ENCODE data around the gene DOHH. TPM values are rescaled to one million over a fixed set of nuclear protein-coding genes. Genes with fewer than 3 reads are reported as not detected.

The DOHH gene
- total and polyA plus RNA-seq, 4 donors, result 1.4 to 12.0 (median 9.2) TPM

- TF ChIP-seq REST (IDR thresholded peaks at IDR 0.05) (no peak), HNF4G (IDR thresholded peaks at IDR 0.05) (no peak), FOXA2 (IDR thresholded peaks at IDR 0.05) (no peak), SP1 (IDR thresholded peaks at IDR 0.05) (no peak), RXRA (IDR thresholded peaks at IDR 0.05) (no peak)
Observed at GRCh38 chr19:3441089-3441985, 59.1 kb downstream of the DOHH start (continued).

Small RNAs within 50 kb of the gene (small RNA-seq; reads per million reads assigned to genes)
- not detected for gene RF00212

Other genes with a start within 250 kb of the DOHH start
- gene NFIC, start 134.1 kb downstream of the DOHH start, total RNA-seq, result 100 to 1,000 TPM in 1 of 2 donors, 10 to 100 TPM in 1; 12.8 to 100 TPM
- 10 to 100 TPM; 71.8 to 78.5 TPM for gene NFIC, start 134.1 kb downstream of the DOHH start, polyA plus RNA-seq
- 1 to 10 TPM in 1 of 2 donors, under 1 TPM in 1; 0.17 to 2.8 TPM for gene SMIM24, start 20.1 kb downstream of the DOHH start, total RNA-seq
- 10 to 100 TPM in 1 of 2 donors, 1 to 10 TPM in 1; 2.7 to 13.7 TPM for gene SMIM24, start 20.1 kb downstream of the DOHH start, polyA plus RNA-seq
- gene SMIM44, start 17.2 kb downstream of the DOHH start, total RNA-seq, result not detected
- gene SMIM44, start 17.2 kb downstream of the DOHH start, polyA plus RNA-seq, result not detected
- 10 to 100 TPM; 17.0 to 27.3 TPM for gene FZR1, start 5.6 kb upstream of the DOHH start, total RNA-seq
- 10 to 100 TPM; 18.0 to 22.5 TPM for gene FZR1, start 5.6 kb upstream of the DOHH start, polyA plus RNA-seq
- gene TEKTIP1, start 38.5 kb upstream of the DOHH start, total RNA-seq, result under 1 TPM in 1 of 2 donors, not detected in 1; 0.17 TPM
- gene TEKTIP1, start 38.5 kb upstream of the DOHH start, polyA plus RNA-seq, result not detected
- gene MFSD12, start 56.9 kb upstream of the DOHH start, total RNA-seq, result 10 to 100 TPM; 21.7 to 43.6 TPM
- 10 to 100 TPM in 1 of 2 donors, 1 to 10 TPM in 1; 9.4 to 27.5 TPM for gene MFSD12, start 56.9 kb upstream of the DOHH start, polyA plus RNA-seq
- 10 to 100 TPM; 28.6 to 35.1 TPM for gene HMG20B, start 72.3 kb upstream of the DOHH start, total RNA-seq
- gene HMG20B, start 72.3 kb upstream of the DOHH start, polyA plus RNA-seq, result 10 to 100 TPM; 29.3 to 31.7 TPM
- under 1 TPM; 0.23 to 0.25 TPM for gene GIPC3, start 84.8 kb upstream of the DOHH start, total RNA-seq
- gene GIPC3, start 84.8 kb upstream of the DOHH start, polyA plus RNA-seq, result under 1 TPM; 0.25 to 0.95 TPM
- 1 to 10 TPM; 1.7 to 6.0 TPM for gene TBXA2R, start 106.2 kb upstream of the DOHH start, total RNA-seq
- 1 to 10 TPM; 5.0 to 5.9 TPM for gene TBXA2R, start 106.2 kb upstream of the DOHH start, polyA plus RNA-seq
- 10 to 100 TPM; 12.7 to 13.2 TPM for gene CACTIN, start 126.1 kb upstream of the DOHH start, total RNA-seq
- gene CACTIN, start 126.1 kb upstream of the DOHH start, polyA plus RNA-seq, result 1 to 10 TPM; 1.9 to 7.4 TPM
- 1 to 10 TPM; 6.7 to 7.4 TPM for gene PIP5K1C, start 199.8 kb upstream of the DOHH start, total RNA-seq
- gene PIP5K1C, start 199.8 kb upstream of the DOHH start, polyA plus RNA-seq, result 1 to 10 TPM; 1.8 to 5.4 TPM
- gene TJP3, start 207.7 kb upstream of the DOHH start, total RNA-seq, result 1 to 10 TPM; 6.0 to 6.1 TPM
- gene TJP3, start 207.7 kb upstream of the DOHH start, polyA plus RNA-seq, result 1 to 10 TPM; 7.3 to 9.8 TPM

Data from liver (tissue), 6 donors.